ENCODE data around the gene KCTD2.

DNA sequence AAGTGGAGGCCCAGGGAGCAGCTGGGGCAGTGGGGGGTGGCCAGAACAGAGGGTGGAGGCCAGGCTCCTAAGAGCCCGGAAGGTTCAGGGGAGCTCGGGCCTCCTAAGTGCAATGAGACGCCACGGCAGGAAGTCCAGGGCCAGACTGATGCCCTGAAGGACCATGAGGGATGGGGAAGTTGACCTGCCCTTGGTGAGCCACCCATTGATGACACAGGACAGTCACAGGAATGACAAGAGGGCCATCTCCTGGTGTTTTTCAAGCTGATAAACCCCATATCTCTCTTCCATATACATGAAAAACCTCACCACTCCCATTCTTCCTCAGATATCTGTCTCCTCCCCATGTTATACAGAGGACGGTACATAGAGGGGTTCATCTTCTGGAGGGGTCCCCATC lies 40.4 kb upstream of the KCTD2 start:
- TF ChIP-seq, protein P1, sequence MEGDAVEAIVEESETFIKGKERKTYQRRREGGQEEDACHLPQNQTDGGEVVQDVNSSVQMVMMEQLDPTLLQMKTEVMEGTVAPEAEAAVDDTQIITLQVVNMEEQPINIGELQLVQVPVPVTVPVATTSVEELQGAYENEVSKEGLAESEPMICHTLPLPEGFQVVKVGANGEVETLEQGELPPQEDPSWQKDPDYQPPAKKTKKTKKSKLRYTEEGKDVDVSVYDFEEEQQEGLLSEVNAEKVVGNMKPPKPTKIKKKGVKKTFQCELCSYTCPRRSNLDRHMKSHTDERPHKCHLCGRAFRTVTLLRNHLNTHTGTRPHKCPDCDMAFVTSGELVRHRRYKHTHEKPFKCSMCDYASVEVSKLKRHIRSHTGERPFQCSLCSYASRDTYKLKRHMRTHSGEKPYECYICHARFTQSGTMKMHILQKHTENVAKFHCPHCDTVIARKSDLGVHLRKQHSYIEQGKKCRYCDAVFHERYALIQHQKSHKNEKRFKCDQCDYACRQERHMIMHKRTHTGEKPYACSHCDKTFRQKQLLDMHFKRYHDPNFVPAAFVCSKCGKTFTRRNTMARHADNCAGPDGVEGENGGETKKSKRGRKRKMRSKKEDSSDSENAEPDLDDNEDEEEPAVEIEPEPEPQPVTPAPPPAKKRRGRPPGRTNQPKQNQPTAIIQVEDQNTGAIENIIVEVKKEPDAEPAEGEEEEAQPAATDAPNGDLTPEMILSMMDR (IDR thresholded peaks at IDR 0.05; ENCODE audit: insufficient read depth, low read length, poor library complexity, severe bottlenecking), result no peak
- TF ChIP-seq EZH2phosphoT487 (conservative IDR thresholded peaks at IDR 0.05; ENCODE audit: low read length), result no peak
